ENCODE measurements around the gene ZP3.
"Not testable (repeated sequence)": the region's sequence is repeated elsewhere in the genome, so short reads cannot be mapped to it uniquely, and the experiment has no call there.

Gene ZP3

DNA sequence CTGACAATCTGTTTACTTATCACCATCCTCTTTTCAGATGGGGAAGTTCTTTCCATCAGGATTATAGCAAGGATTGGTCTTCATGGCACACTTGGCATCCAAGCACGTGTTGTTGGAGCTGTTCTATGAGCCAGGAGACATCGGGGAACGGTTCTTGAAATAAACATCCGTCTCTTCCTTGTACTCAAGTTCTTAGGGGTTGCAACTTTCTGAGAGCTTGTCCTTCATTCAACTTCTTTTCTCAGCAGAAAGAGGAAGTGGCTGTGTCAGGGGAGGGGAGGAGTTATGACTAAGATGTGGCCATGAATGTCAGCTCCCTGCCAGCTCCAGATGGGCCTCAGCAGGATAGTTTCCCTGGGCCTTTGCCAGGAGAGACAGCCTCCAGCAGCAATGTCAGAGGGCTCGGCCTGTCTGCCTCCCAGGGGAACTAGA is 20.8 kb downstream of the ZP3 start:
- H3K27ac ChIP-seq: peak overlapping the region; percentile 83
- H3K4me3 ChIP-seq (ENCODE audit: low read depth in 1 of 2, low read length in 1 of 2): peak overlapping the region; percentile 38
- not testable (repeated sequence) for H3K4me1 ChIP-seq (ENCODE audit: control insufficient read depth in 1 of 2, insufficient read depth in 1 of 2, low read depth in 1 of 2, low read length in 1 of 2); H3K9me3 ChIP-seq; H3K36me3 ChIP-seq; H3K27me3 ChIP-seq

DNA sequence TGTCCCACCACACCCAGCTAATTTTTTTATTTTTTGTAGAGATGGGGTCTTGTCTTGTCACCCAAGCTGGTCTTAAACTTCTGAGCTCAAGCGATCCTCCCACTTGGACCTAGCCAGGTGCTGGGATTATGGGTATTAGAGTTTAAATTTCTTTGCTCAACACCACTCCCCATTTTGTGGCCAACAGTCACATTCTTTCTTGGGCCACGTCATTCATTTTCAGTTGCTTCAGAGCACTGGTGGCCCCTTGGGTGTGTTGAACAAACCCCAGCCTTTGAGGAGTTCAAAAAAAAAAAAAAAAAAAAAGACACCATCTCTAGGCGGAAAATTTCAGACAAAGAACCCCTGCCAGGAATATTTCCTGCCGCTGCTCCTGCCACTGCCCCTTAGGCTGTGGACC is 32.3 kb downstream of the ZP3 start:
- H3K9me3 ChIP-seq; H3K27me3 ChIP-seq; H3K36me3 ChIP-seq; H3K27ac ChIP-seq; H3K4me3 ChIP-seq (ENCODE audit: low read depth in 1 of 2, low read length in 1 of 2); H3K4me1 ChIP-seq (ENCODE audit: control insufficient read depth in 1 of 2, insufficient read depth in 1 of 2, low read depth in 1 of 2, low read length in 1 of 2): not testable (repeated sequence)

DNA sequence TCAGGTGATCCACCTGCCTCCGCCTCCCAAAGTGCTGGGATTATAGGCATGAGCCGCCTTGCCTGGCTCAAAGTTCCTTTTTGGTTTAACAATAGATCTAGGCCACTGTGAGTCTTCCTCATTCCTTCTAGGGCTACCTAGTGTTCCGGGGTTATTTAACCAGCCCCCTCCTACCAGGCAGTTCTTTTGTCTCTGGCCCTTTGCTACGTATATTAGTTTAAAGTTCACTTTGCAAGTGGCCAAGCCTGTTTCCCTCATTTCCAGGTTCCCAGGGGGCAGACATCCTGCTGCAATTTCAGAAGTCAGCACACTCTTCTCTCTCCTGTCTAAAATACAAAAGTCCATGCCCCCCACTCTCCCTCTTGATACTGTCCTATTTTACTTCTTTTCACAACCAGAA is 33.8 kb downstream of the ZP3 start:
- H3K36me3 ChIP-seq; H3K27ac ChIP-seq; H3K4me1 ChIP-seq (ENCODE audit: control insufficient read depth in 1 of 2, insufficient read depth in 1 of 2, low read depth in 1 of 2, low read length in 1 of 2); H3K4me3 ChIP-seq (ENCODE audit: low read depth in 1 of 2, low read length in 1 of 2); H3K27me3 ChIP-seq; H3K9me3 ChIP-seq: not testable (repeated sequence)

DNA sequence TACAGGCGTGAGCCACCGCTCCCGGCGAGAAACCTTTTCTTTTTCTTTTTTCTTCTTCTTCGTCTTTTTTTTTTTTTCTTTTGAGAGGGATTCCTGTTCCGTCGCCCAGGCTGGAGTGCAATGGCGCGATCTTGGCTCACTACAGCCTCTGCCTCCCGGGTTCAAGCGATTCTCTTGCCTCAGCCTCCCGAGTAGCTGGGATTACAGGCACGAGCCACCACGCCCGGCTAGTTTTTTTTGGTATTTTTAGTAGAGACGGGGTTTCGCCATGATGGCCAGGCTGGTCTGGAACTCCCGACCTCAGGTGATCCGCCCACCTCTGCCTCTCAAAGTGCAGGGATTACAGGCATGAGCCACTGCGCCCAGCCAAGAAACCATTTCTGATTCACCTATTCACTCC is 36.0 kb downstream of the ZP3 start:
- not testable (repeated sequence) for H3K4me1 ChIP-seq (ENCODE audit: control insufficient read depth in 1 of 2, insufficient read depth in 1 of 2, low read depth in 1 of 2, low read length in 1 of 2); H3K27ac ChIP-seq; H3K36me3 ChIP-seq

DNA sequence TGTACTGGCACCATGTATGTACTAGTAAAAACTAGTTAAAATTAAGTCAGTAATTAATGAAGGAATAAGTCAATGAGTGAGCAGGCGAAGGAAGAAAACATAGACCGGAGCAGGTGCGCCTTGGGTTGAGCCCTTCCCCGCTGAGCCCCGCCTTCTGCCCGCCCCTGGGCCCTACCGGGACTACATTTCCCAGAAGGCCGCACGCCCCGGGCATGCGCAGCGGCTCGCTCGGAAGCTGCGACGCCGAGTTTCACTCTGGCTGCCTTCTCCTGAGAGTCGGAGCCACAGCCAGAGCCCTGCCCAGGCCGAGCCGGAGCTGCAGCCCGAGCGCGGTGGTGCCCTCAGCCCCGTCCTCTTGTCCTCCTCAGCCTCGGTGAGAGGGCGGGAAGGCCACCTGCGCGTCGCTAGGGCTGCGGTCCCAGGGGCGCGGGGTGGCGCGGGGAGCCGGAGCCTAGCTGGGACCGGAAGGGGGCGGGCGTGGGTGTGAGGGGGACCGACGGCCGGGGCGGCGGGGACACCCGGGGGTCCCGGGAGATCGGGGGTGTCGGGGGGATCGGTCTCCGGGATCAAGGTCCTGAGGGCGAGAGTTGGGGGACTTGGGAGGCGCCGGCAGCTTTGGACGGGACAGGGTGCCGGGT is 36.8 kb downstream of the ZP3 start, which contains the start of gene DTX2:
Gene DTX2 (plus strand): TSS at position 246 of the 638 bp plus-strand sequence. CDS start 18,801 bp downstream, outside the sequence.
- not testable (repeated sequence) for H3K36me3 ChIP-seq; H3K27me3 ChIP-seq; H3K9me3 ChIP-seq; H3K4me1 ChIP-seq (ENCODE audit: control insufficient read depth in 1 of 2, insufficient read depth in 1 of 2, low read depth in 1 of 2, low read length in 1 of 2)
- peak within 1 kb of the TSS; percentile 44 to 61 for H3K4me3 ChIP-seq (ENCODE audit: low read depth in 1 of 2, low read length in 1 of 2)
- H3K27ac ChIP-seq: peak within 1 kb of the TSS; percentile 60

More for the DNA sequence above, 36.0 kb downstream of the ZP3 start:
- H3K27me3 ChIP-seq; H3K9me3 ChIP-seq; H3K4me3 ChIP-seq (ENCODE audit: low read depth in 1 of 2, low read length in 1 of 2): not testable (repeated sequence)

DNA sequence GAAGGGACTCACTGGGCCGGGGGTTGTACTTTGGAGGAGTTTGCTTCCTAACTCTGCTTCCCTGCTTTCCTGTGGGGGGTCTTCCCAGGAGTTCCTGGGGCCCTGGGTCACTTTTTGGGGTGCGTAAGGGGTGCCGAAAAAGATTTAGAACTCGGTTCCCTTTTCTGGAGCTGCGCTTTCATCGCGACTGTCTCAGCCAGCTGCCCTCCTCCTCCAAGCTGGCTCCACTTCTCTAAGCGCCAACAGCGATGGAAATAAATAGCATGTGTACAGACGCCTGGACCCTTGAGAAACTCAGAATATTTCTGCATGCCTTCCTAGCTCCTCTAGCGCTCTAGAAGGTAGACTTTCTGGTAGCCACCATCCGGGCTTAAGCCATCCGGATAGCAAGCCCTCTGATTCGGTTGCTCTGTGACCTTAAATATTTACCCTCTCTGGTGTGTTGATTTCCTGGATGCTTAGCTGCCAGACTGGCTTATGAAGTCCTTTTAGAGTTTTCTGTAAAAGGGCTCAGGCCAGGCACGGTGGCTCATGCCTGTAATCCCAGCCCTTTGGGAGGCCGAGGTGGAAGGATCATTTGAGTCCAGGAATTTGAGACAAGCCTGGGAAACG is 37.6 kb downstream of the ZP3 start:
- not testable (repeated sequence) for H3K9me3 ChIP-seq; H3K27ac ChIP-seq; H3K4me1 ChIP-seq (ENCODE audit: control insufficient read depth in 1 of 2, insufficient read depth in 1 of 2, low read depth in 1 of 2, low read length in 1 of 2); H3K4me3 ChIP-seq (ENCODE audit: low read depth in 1 of 2, low read length in 1 of 2); H3K27me3 ChIP-seq
- peaks cover 12% of the 10 kb centered on the region for H3K36me3 ChIP-seq

DNA sequence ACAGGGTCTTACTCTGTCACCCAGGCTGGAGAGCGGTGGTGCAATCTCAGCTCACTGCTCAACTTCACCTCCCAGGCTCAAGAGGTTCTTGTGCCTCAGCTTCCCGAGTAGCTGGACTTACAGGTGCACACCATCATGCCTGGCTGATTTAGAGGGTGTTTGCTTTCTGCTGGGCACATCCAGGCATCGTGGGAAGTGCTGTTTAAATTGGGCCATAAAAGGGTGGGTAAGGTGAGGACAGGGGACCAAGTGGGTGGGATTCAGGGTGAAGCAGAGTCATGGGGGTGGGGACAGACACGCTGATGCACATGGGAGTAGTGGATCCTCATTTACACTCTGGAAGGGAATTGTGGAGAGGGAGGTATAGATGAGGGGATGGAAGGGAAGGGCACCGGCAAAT is 40.2 kb downstream of the ZP3 start:
- H3K27ac ChIP-seq; H3K4me3 ChIP-seq (ENCODE audit: low read depth in 1 of 2, low read length in 1 of 2); H3K9me3 ChIP-seq; H3K27me3 ChIP-seq; H3K4me1 ChIP-seq (ENCODE audit: control insufficient read depth in 1 of 2, insufficient read depth in 1 of 2, low read depth in 1 of 2, low read length in 1 of 2): not testable (repeated sequence)
- peaks cover 15% of the 10 kb centered on the region for H3K36me3 ChIP-seq

DNA sequence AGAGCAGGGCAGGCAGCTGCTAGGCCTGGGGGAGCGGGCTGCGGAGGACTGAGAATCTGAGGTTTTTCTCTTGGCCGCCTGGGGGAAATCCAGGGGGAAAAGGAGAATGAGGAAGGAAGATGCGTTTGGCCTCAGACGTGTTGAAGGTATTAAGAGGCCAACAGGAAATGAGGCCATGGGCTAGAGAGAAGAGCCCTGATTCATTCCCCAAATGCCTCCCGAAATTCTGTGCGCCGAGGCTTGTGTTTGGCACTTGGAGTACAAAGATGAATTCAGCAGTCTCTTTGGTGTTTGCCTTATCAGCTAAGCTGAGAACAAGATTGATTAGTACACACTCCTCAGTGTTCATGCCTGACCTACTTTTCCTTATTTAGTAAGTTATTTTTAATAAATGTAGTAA is 41.2 kb downstream of the ZP3 start:
- not testable (repeated sequence) for H3K9me3 ChIP-seq; H3K4me3 ChIP-seq (ENCODE audit: low read depth in 1 of 2, low read length in 1 of 2); H3K27me3 ChIP-seq

DNA sequence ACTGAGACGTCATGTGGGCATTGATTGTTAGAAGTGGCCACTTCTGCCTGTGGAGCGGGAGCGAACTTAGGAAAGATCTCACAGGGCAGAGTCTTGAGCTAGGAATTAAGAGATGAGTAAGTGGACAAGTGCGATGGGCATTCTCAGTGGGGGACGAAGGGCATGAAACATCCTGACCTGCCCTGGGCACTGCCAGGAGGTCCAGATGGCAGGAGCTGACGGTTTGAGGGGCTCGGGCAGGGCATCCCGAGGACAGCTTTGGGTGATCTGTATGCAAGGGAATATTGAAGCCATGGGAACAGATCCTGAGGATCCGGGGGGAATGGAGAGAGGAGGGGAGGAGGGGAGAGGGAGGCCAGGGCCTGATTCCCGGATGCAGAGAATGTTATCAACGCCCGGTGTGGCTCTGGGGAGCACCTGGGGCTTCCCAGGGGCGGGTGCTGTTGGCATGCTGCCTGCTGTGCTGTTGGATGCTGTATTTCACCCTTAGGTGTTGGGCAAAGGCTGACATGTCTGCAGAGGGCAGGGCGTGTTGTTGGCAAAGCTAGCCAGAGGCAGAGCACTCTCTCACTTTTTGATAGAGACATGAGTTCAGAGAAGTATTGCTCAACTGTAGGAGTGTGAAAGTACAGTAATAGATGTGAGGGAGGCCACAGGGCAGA is 43.1 kb downstream of the ZP3 start:
- not testable (repeated sequence) for H3K9me3 ChIP-seq; H3K4me3 ChIP-seq (ENCODE audit: low read depth in 1 of 2, low read length in 1 of 2); H3K4me1 ChIP-seq (ENCODE audit: control insufficient read depth in 1 of 2, insufficient read depth in 1 of 2, low read depth in 1 of 2, low read length in 1 of 2); H3K27me3 ChIP-seq; H3K27ac ChIP-seq
- H3K36me3 ChIP-seq: peaks cover 25% of the 10 kb centered on the region

More for the DNA sequence above, 41.2 kb downstream of the ZP3 start:
- not testable (repeated sequence) for H3K4me1 ChIP-seq (ENCODE audit: control insufficient read depth in 1 of 2, insufficient read depth in 1 of 2, low read depth in 1 of 2, low read length in 1 of 2); H3K27ac ChIP-seq
- peaks cover 15% of the 10 kb centered on the region for H3K36me3 ChIP-seq

DNA sequence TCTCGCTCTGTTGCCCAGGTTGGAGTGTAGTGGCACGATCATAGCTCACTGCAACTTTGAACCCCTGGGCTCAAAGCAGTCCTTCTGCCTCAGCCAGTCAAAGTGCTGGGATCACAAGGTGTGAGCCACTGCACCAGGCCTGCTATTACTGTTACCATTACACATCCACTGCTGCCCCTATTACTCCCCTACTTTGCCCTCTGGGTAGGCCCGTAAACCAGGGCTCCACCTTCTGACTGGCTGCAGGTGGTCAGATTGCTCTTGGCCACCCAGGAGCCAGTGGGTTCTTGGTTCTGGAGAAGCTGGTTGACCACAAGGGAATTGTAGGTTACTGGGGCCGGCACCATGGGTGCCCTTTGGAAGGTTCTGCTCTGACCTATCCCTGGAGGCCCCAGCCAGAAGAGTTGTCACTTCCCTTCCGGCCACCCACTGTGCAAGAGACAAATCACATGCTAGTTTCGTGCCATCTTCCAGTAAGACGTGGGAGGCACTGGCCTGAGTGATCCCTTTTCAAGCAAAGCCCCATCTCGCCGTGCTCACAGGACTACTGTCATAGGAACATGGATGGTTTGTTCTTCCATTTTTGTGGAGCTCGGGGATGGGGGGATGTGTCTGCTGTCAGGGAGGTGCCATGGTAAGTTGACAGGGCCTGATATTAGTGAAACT is 46.9 kb downstream of the ZP3 start:
- not testable (repeated sequence) for H3K9me3 ChIP-seq; H3K27me3 ChIP-seq; H3K27ac ChIP-seq; H3K4me3 ChIP-seq (ENCODE audit: low read depth in 1 of 2, low read length in 1 of 2); H3K4me1 ChIP-seq (ENCODE audit: control insufficient read depth in 1 of 2, insufficient read depth in 1 of 2, low read depth in 1 of 2, low read length in 1 of 2)
- peaks cover 19% of the 10 kb centered on the region for H3K36me3 ChIP-seq

DNA sequence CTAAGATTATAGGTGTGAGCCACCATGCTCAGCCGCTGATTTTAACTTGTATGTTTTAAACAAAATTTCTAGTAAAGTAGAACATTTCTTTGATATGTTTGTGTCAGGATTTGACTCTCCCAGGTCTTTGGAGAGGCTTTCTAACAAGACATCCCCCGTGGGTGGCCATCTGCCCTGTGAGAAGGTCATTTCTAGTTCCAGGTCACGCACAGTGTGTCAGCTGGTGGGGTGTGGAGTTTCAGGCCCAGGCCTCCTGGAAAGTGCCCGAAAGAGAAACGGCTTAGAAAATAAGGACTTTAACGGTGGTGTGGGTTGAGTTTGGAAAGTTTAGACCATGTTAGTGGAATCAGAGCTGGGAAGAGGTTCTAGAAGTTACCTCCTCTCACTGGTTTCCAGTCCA is 48.3 kb downstream of the ZP3 start:
- peaks cover 13% of the 10 kb centered on the region for H3K36me3 ChIP-seq

DNA sequence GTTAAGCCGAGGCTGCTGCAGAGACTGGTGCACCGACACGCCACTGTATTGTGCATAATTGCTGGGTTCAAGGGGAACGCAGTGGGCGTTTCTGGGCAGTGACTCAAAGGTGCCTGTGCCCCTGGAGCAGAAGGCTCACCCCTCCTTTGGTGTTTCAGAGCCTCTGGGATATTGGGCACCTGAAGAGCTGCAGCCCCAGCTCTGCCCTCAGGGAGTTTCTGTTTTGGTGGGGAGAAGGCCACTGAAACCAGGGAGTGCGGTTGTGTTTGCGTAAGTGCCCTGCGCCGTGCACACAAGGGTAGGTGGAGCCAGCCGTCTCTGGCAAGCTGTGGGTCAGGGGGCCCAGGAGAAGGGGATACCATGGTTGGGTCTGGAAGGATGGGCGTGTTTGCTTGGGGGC is 51.5 kb downstream of the ZP3 start:
- H3K27me3 ChIP-seq; H3K9me3 ChIP-seq; H3K27ac ChIP-seq; H3K4me3 ChIP-seq (ENCODE audit: low read depth in 1 of 2, low read length in 1 of 2); H3K4me1 ChIP-seq (ENCODE audit: control insufficient read depth in 1 of 2, insufficient read depth in 1 of 2, low read depth in 1 of 2, low read length in 1 of 2): not testable (repeated sequence)
- peaks cover 23% of the 10 kb centered on the region for H3K36me3 ChIP-seq

More for the DNA sequence above, 48.3 kb downstream of the ZP3 start:
- H3K4me3 ChIP-seq (ENCODE audit: low read depth in 1 of 2, low read length in 1 of 2); H3K4me1 ChIP-seq (ENCODE audit: control insufficient read depth in 1 of 2, insufficient read depth in 1 of 2, low read depth in 1 of 2, low read length in 1 of 2); H3K9me3 ChIP-seq; H3K27me3 ChIP-seq; H3K27ac ChIP-seq: not testable (repeated sequence)

DNA sequence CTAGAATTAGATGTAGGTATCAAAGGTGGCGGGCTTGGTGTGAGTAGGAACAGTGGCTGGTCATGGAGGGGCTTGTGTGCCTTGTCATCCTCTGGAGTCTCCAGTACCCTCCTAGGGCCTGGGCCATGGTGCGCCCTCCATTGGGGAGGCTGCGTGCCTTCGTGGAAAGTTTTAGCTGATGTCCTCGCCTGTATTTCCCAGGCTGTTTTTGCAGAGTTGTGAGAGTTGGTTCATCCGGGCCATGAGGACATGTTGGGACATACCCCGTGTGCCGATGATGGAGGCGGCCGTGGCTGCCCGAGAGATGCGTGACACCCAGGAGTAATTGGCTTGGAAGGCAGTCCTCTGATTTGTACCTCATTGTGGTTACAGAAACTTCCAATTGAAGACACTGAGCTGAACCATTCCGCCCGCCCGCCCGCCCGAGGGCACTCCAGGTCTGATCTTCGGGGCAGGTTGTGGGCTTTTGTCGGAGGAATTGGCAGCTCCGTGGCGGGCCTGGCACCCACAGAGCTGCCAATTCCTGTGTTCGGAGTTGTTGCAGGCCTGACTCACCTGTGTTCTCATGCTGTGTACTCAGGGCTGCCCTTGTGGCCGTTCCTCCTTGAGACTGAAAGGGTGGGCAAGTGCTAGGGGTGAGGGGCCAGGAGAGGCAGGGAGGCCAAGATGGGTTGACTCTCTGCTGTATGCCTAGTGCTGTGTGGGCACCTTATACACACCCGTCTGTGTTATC is 52.2 kb downstream of the ZP3 start:
- not testable (repeated sequence) for H3K27ac ChIP-seq; H3K4me1 ChIP-seq (ENCODE audit: control insufficient read depth in 1 of 2, insufficient read depth in 1 of 2, low read depth in 1 of 2, low read length in 1 of 2); H3K9me3 ChIP-seq; H3K27me3 ChIP-seq; H3K4me3 ChIP-seq (ENCODE audit: low read depth in 1 of 2, low read length in 1 of 2)
- peaks cover 22% of the 10 kb centered on the region for H3K36me3 ChIP-seq

Measured in neutrophil (primary cell).